NB4 (cell line): ENCODE results near the gene ZBTB40.

Experiments
- DNase-seq: peaks from one replicate; pipeline ENCODE4 v3.0.0; 2010; ENCODE audit warnings: low read depth
- H3K4me3 ChIP-seq: one replicate; pipeline ENCODE4 v1.5.1; 2011; ENCODE audit warnings: mild to moderate bottlenecking, low read depth, low read length, moderate library complexity
- MYC ChIP-seq: IDR thresholded peaks from 2 replicates; pipeline ENCODE4 v1.6.1; 2011; ENCODE audit warnings: low read depth, low read length
- POLR2A ChIP-seq: IDR thresholded peaks from 2 replicates; pipeline ENCODE4 v1.6.1; 2011; ENCODE audit warnings: mild to moderate bottlenecking; ENCODE audit not compliant: insufficient read length; ENCODE audit errors: extremely low read depth
- TF ChIP-seq, protein P1 (sequence below): IDR thresholded peaks from 2 replicates; pipeline ENCODE4 v1.6.1; 2011; ENCODE audit warnings: low read depth, low read length
- TF ChIP-seq, protein P2 (sequence below): IDR thresholded peaks from one replicate; pipeline ENCODE4 v1.5.1; 2012; ENCODE audit warnings: low read depth, low read length

The ZBTB40 gene

DNA sequence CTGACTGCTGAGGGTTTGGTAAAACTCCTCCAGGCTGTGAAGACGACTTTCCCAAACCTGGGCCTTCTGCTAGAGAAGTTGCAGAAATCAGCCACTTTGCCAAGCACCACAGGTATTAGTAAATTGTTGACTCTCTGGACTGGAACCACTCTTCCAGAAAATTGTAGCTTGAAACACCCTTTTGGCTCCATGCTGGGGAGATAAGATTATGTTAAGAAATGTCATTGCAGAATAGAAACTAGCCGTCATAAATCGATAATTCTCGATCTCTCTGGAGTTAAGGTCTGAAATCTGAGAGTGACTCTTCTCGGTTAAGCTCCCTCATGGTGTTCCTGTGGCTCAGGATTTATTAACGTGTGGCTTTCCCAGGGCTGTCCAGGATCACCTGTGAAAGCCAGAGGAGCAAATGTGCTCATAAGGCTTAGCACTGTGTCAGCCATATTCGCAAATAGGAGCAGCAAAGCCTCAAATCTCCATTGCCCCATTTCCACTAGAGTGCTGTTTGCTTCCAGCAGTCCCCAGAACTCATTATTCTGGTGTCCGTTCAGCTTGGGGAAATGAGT lies 54.6 kb downstream of the ZBTB40 start:
- TF ChIP-seq, protein P1, sequence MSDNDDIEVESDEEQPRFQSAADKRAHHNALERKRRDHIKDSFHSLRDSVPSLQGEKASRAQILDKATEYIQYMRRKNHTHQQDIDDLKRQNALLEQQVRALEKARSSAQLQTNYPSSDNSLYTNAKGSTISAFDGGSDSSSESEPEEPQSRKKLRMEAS = no peak
- no peak for TF ChIP-seq MYC
- DNase-seq = no peak
- no peak overlapping the region for H3K4me3 ChIP-seq

DNA sequence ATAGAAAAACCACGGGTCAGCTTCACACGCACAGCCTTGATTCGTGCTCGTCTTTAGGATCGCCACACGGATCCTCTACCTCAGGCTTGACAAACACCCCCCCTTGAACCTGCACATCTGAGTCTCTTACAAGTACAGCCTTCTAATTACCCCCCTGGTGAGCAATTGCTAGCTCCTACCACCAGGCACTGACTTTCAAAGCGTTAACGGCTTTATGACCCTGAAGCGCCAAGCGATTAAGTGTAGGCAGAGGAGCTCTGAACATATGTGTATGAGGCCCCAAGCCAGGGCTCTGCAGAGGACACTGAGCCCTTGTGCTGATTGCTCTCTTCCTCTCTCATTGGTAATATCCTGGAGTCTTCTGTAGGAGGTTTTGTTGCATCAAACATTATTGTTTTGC lies 55.9 kb downstream of the ZBTB40 start:
- no peak overlapping the region for H3K4me3 ChIP-seq
- TF ChIP-seq MYC (no peak), POLR2A (no peak)
- TF ChIP-seq, protein P1 = no peak
- TF ChIP-seq, protein P2, sequence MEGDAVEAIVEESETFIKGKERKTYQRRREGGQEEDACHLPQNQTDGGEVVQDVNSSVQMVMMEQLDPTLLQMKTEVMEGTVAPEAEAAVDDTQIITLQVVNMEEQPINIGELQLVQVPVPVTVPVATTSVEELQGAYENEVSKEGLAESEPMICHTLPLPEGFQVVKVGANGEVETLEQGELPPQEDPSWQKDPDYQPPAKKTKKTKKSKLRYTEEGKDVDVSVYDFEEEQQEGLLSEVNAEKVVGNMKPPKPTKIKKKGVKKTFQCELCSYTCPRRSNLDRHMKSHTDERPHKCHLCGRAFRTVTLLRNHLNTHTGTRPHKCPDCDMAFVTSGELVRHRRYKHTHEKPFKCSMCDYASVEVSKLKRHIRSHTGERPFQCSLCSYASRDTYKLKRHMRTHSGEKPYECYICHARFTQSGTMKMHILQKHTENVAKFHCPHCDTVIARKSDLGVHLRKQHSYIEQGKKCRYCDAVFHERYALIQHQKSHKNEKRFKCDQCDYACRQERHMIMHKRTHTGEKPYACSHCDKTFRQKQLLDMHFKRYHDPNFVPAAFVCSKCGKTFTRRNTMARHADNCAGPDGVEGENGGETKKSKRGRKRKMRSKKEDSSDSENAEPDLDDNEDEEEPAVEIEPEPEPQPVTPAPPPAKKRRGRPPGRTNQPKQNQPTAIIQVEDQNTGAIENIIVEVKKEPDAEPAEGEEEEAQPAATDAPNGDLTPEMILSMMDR = no peak
- DNase-seq = no peak

DNA sequence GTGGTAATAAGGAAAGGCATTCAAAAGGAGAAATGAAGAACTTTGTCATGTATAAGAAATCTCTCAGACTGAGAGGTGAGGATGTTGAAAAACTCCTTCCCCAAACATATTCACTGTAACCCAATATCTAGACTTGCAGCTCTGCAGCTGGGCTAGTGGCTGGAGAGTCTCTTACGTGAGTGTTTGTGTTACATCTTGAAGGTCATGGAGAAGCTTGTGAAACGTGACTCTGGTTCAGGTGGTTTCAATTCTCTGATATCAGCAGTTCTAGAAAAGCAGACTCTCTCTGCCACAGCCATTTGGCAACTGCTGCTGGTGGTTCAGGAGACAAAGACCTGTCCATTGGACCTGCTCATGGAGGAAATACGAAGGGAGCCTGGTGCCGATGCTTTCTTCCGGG lies 56.7 kb downstream of the ZBTB40 start:
- TF ChIP-seq, protein P1 = no peak
- TF ChIP-seq, protein P2 = no peak
- TF ChIP-seq MYC (no peak), POLR2A (no peak)
- DNase-seq = no peak
- no peak overlapping the region for H3K4me3 ChIP-seq

DNA sequence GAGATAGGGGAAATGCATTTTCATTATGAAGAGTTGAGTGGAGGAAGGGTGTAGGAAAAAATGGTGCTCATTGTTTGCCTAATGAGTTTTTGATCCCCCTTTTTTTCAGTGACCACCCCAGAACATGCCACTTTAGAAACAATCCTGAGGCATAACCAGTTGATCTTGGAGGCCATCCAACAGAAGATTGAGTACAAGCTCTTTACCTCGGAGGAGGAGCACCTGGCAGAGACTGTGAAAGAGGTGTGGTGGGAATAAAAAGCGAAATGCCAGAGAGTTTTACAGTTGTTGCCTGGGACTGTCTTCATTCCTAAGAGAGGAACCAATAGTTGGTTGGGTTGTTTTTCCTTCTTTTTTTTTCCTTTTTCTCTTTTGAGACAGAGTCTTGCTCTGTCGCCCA lies 57.3 kb downstream of the ZBTB40 start:
- H3K4me3 ChIP-seq = no peak overlapping the region
- no peak for DNase-seq
- no peak for TF ChIP-seq POLR2A
- TF ChIP-seq MYC = no peak
- TF ChIP-seq, protein P2 = no peak
- TF ChIP-seq, protein P1 = no peak

DNA sequence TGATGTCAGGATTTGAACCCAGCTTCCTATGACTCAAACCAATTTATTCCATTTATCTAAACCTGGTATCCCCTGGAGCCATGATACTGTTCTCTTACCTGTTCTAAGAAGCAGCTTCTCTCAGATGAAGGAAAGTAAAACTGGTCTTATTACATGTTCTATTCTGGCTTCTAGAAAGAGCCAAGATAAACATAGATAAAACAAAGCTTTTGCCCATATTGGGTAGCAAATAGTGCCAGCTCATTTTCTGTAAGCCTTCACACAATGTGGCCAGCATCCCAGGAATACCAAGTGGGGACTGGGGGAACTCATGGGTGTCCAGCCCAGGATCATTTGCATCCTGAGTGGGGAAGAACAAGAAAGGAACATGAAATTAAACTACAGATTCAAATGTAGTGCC lies 58.2 kb downstream of the ZBTB40 start:
- no peak overlapping the region for H3K4me3 ChIP-seq
- TF ChIP-seq, protein P2 = no peak
- TF ChIP-seq POLR2A (no peak), MYC (no peak)
- TF ChIP-seq, protein P1 = no peak
- DNase-seq = no peak

DNA sequence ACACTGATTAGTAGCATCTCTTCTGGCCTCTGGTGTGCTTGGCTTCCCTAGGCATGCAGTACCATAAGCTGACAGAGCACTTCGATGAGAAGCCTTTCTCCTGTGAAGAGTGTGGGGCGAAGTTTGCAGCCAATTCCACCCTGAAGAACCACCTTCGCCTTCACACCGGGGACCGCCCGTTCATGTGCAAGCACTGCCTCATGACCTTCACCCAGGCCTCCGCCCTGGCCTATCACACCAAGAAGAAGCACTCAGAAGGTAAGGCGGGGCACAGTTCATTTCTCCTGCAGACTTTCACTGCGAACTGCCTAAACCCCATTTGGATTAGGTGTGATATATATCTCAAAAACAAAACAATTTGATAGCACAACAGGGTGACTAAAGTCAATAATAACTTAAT lies 61.2 kb downstream of the ZBTB40 start:
- no peak for TF ChIP-seq POLR2A
- TF ChIP-seq, protein P1 = no peak
- TF ChIP-seq, protein P2 = no peak
- TF ChIP-seq MYC = no peak
- DNase-seq = no peak
- H3K4me3 ChIP-seq = no peak overlapping the region
